Gastrocnemius medialis (tissue), 4 donors: ENCODE results near the gene SAMD1. TPM values are rescaled to one million over a fixed set of nuclear protein-coding genes. Genes with fewer than 3 reads are reported as not detected.

Experiments used
- ATAC-seq, 2 donors: fragments of 150-250 bp; one replicate each; pipeline ENCODE4 v1.9.1; 2016
- DNase-seq, 2 donors: peaks; one replicate each; pipeline ENCODE4 v3.0.0-alpha.2; 2019
- H3K27ac ChIP-seq, 4 donors: fragments of 200-600 bp; sonication (generic); 1 replicate in 1 of 4; 2 replicates in 3 of 4; pipeline ENCODE4 v1.5.1; 2016 to 2018; ENCODE audit warnings: mild to moderate bottlenecking in 2 of 4, moderate library complexity in 1 of 4
- H3K27me3 ChIP-seq, 3 donors: fragments of 200-600 bp; sonication (generic) in 2 of 3; 1 replicate in 1 of 3; 2 replicates in 2 of 3; pipeline versions ENCODE4 v1.5.1 to v1.6.0; 2016 to 2019; ENCODE audit warnings: mild to moderate bottlenecking in 1 of 3, moderate library complexity in 1 of 3
- H3K36me3 ChIP-seq, 2 donors: fragments of 200-600 bp; sonication (generic) in 1 of 2; one replicate each; pipeline ENCODE4 v1.5.1; 2017 to 2018
- H3K4me1 ChIP-seq, 2 donors: fragments of 200-600 bp; sonication (generic) in 1 of 2; one replicate each; pipeline ENCODE4 v1.5.1; 2016 to 2017; ENCODE audit warnings: mild to moderate bottlenecking in 2 of 2
- H3K4me3 ChIP-seq, 4 donors: fragments of 200-600 bp; sonication (generic) in 3 of 4; 1 replicate in 1 of 4; 2 replicates in 3 of 4; pipeline ENCODE4 v1.5.1; 2016 to 2019; ENCODE audit warnings: mild to moderate bottlenecking in 2 of 4
- H3K9me3 ChIP-seq, 3 donors: fragments of 200-600 bp; sonication (generic) in 2 of 3; 1 replicate in 1 of 3; 2 replicates in 2 of 3; pipeline ENCODE4 v1.5.1; 2016 to 2019
- POLR2A ChIP-seq, 2 donors: fragments of 450-650 bp; IDR thresholded peaks; one replicate each; pipeline ENCODE4 v1.6.1; 2017; ENCODE audit warnings: antibody characterized with exemption in 2 of 2, mild to moderate bottlenecking in 2 of 2, moderate library complexity in 2 of 2
- in situ Hi-C, 4 donors: fragments of 200-750 bp; cut with MboI; loops; one replicate each; pipeline versions ENCODE4 v1.15.0 to v1.8.0; 2017; ENCODE audit warnings: low sequenced_read_pairs in 4 of 4
- intact Hi-C: fragments of 100-400 bp; cut with DNase I; formaldehyde crosslinking; loops from one replicate; pipeline ENCODE4 v1.15.1; 2023; ENCODE audit warnings: low total_unique reads
- total RNA-seq, 4 donors: library from RNA; depleted of rRNA; stranded (reverse); fragments of >200 nt; gene quantifications; one replicate each; pipeline versions ENCODE4 v1.1.0 to v1.2.3, GENCODE V29; 2016
- TF ChIP-seq, protein P1 (sequence below), 5 experiments: fragments of 450-650 bp in 3 of 5; fragments of 200-600 bp in 2 of 5; sonication (generic) in 2 of 5; IDR thresholded peaks in 4 of 5; conservative IDR thresholded peaks in 1 of 5; 1 replicate in 4 of 5; 2 replicates in 1 of 5; pipeline ENCODE4 v1.5.1; 2016 to 2019; ENCODE audit warnings: antibody characterized with exemption in 5 of 5, mild to moderate bottlenecking in 3 of 5, moderate library complexity in 3 of 5

SAMD1 gene
- total RNA-seq, 4 donors from 2014 or later, result 15.1 to 71.8 (median 40.2) TPM

- peaks cover 0 to 5% of the 10 kb centered on the region in 2 donors for H3K4me1 ChIP-seq
- DNase-seq (no peak), ATAC-seq (no peak)
- in situ Hi-C loops (no loop called here), intact Hi-C loops (loop anchor here (2.0 kb wide), 2 partner anchors 15 to 23 kb away; no protein-coding TSS in a partner anchor)
- TF ChIP-seq, protein P1, sequence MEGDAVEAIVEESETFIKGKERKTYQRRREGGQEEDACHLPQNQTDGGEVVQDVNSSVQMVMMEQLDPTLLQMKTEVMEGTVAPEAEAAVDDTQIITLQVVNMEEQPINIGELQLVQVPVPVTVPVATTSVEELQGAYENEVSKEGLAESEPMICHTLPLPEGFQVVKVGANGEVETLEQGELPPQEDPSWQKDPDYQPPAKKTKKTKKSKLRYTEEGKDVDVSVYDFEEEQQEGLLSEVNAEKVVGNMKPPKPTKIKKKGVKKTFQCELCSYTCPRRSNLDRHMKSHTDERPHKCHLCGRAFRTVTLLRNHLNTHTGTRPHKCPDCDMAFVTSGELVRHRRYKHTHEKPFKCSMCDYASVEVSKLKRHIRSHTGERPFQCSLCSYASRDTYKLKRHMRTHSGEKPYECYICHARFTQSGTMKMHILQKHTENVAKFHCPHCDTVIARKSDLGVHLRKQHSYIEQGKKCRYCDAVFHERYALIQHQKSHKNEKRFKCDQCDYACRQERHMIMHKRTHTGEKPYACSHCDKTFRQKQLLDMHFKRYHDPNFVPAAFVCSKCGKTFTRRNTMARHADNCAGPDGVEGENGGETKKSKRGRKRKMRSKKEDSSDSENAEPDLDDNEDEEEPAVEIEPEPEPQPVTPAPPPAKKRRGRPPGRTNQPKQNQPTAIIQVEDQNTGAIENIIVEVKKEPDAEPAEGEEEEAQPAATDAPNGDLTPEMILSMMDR (IDR thresholded peaks at IDR 0.05 in 4 of 5, conservative IDR thresholded peaks at IDR 0.05 in 1 of 5), result no peak
- no peak for TF ChIP-seq POLR2A (IDR thresholded peaks at IDR 0.05)
- peak overlapping the region; percentile 63 to 89 (median 74) for H3K4me3 ChIP-seq
- peaks cover 0 to 9% (median 7%) of the 10 kb centered on the region in 3 donors for H3K9me3 ChIP-seq
- H3K27ac ChIP-seq, result peak overlapping the region; percentile 89 to 96 (median 92)
- peaks cover 0 to 19% of the 10 kb centered on the region in 2 donors for H3K36me3 ChIP-seq
- H3K27me3 ChIP-seq, result no peaks in the 10 kb centered on the region
These were observed 1.4 kb upstream of the SAMD1 start for GRCh38 chr19:14091813-14092462.

DNA sequence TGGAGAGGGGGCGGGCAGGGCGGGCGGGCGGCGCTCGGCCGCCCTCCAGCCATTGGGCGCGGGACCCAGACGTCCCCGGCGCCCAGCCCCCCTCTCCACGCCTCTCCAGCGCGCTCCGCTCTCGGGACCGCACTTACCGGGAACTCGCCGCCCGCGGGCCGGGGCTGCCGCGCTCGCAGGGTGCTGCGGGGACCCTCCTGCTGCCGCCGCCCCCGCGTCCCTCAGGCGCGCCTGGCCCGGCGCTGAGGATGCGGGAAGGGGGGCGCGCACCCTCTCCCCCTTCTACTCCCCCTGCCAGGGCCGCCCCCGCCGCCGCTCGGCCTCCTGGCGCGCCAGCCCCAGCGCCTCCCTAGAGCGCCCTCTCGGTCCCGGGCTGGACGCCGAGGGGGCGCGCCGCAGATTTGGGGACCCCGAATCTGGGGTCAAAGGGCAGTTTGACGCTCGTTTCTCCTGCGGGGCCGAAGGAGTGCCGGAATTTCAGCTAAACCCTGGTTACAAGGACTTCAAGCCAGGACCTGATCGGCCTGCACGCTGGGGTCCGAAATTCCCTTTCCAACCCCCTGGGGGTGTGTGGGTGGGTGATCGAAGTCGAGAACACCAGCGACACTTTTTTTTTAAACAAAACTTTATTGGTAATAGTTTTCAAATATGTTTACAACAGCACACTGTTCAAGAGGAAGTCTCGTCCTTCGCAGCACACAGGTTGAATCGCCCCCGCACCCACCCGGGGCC, 696 bp upstream of the SAMD1 start:
- intact Hi-C loops, result loop anchor here (2.0 kb wide), 2 partner anchors 16 to 24 kb away; no protein-coding TSS in a partner anchor

GRCh38 chr19:14089662-14090508, 666 bp downstream of the SAMD1 start:
- H3K27ac ChIP-seq, result peak overlapping the region; percentile 89 to 96 (median 92)
- ATAC-seq (peak; percentile 45 to 46), DNase-seq (peak in 1 of 2 donors; percentile 52)
- H3K4me1 ChIP-seq, result peaks cover 0 to 5% of the 10 kb centered on the region in 2 donors
- intact Hi-C loops, result loop anchor here (2.0 kb wide), 2 partner anchors 17 to 25 kb away; no protein-coding TSS in a partner anchor
- peak overlapping the region; percentile 63 to 89 (median 79) for H3K4me3 ChIP-seq
- peaks cover 0 to 13% of the 10 kb centered on the region in 2 donors for H3K36me3 ChIP-seq
- TF ChIP-seq POLR2A (IDR thresholded peaks at IDR 0.05), result peak in 1 of 2 donors; percentile 23
- TF ChIP-seq, protein P1 (IDR thresholded peaks at IDR 0.05 in 4 of 5, conservative IDR thresholded peaks at IDR 0.05 in 1 of 5), result peak in 4 of 5 experiments; percentile 13 to 21 (median 19)
- in situ Hi-C loops, result loop anchor here in 1 of 4 donors (10.0 kb wide), 1 partner anchor 305 kb away; no protein-coding TSS in a partner anchor
- H3K9me3 ChIP-seq, result peaks cover 0 to 9% (median 7%) of the 10 kb centered on the region in 3 donors
- no peaks in the 10 kb centered on the region for H3K27me3 ChIP-seq

More for the DNA sequence above, 696 bp upstream of the SAMD1 start:
- H3K36me3 ChIP-seq, result peaks cover 0 to 13% of the 10 kb centered on the region in 2 donors
- no peaks in the 10 kb centered on the region for H3K27me3 ChIP-seq
- ATAC-seq (peak; percentile 69 to 70), DNase-seq (peak in 1 of 2 donors; percentile 36)
- peak; percentile 90 to 94 for TF ChIP-seq POLR2A (IDR thresholded peaks at IDR 0.05)
- TF ChIP-seq, protein P1 (IDR thresholded peaks at IDR 0.05 in 4 of 5, conservative IDR thresholded peaks at IDR 0.05 in 1 of 5), result peak in 3 of 5 experiments; percentile 22 to 36 (median 36)
- in situ Hi-C loops, result no loop called here
- peaks cover 0 to 5% of the 10 kb centered on the region in 2 donors for H3K4me1 ChIP-seq
- H3K27ac ChIP-seq, result peak overlapping the region; percentile 89 to 96 (median 92)
- peak overlapping the region; percentile 63 to 89 (median 74) for H3K4me3 ChIP-seq
- peaks cover 0 to 9% (median 7%) of the 10 kb centered on the region in 3 donors for H3K9me3 ChIP-seq

DNA sequence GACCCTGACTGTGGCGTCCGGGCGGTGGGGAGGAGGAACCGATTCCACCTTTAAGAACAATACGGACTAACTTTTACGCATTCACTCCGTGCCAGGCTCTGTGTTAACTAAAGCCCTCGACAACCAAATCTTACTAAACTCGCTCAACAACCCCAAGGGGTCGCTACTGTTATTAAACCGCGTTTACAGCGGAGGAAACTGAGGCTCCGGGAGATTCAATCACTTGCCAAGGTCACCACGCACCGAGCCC, 1.2 kb downstream of the SAMD1 start:
- H3K9me3 ChIP-seq, result peaks cover 0 to 9% (median 7%) of the 10 kb centered on the region in 3 donors
- intact Hi-C loops, result no loop called here
- ATAC-seq (no peak), DNase-seq (no peak)
- peaks cover 0 to 13% of the 10 kb centered on the region in 2 donors for H3K36me3 ChIP-seq
- H3K4me3 ChIP-seq, result peak overlapping the region; percentile 25 to 76 (median 52)
- TF ChIP-seq, protein P1 (IDR thresholded peaks at IDR 0.05 in 4 of 5, conservative IDR thresholded peaks at IDR 0.05 in 1 of 5), result no peak
- TF ChIP-seq POLR2A (IDR thresholded peaks at IDR 0.05), result no peak
- H3K27me3 ChIP-seq, result no peaks in the 10 kb centered on the region
- H3K4me1 ChIP-seq, result peaks cover 0 to 5% of the 10 kb centered on the region in 2 donors
- in situ Hi-C loops, result loop anchor here in 1 of 4 donors (10.0 kb wide), 1 partner anchor 305 kb away; no protein-coding TSS in a partner anchor
- H3K27ac ChIP-seq, result peak overlapping the region; percentile 70 to 92 (median 87)
